ENCODE results near the gene QRFPR. TPM values are rescaled to one million over a fixed set of nuclear protein-coding genes. Genes with fewer than 3 reads are reported as not detected.

Gene QRFPR
- total RNA-seq, 1 donor from 2014 or later = 0.25 TPM

GRCh38 chr4:121340247-121340646, 40.6 kb downstream of the QRFPR start:
- no peak for DNase-seq
- no peak overlapping the region for H3K27ac ChIP-seq (replicated peaks)
- H3K9me3 ChIP-seq (replicated peaks) = no peaks in the 10 kb centered on the region
- H3K4me3 ChIP-seq = no peak overlapping the region
- intact Hi-C loops (cut with micrococcal nuclease) = no loop called here
- H3K4me1 ChIP-seq = no peaks in the 10 kb centered on the region
- no peaks in the 10 kb centered on the region for H3K27me3 ChIP-seq (ENCODE audit: low read depth)
- no peak for TF ChIP-seq CTCF (IDR thresholded peaks at IDR 0.05; ENCODE audit: borderline replicate concordance)
- no peaks in the 10 kb centered on the region for H3K36me3 ChIP-seq

GRCh38 chr4:121339824-121340223, 41.0 kb downstream of the QRFPR start:
- no peak overlapping the region for H3K27ac ChIP-seq (replicated peaks)
- H3K9me3 ChIP-seq (replicated peaks) = no peaks in the 10 kb centered on the region
- H3K36me3 ChIP-seq = no peaks in the 10 kb centered on the region
- H3K27me3 ChIP-seq (ENCODE audit: low read depth) = no peaks in the 10 kb centered on the region
- H3K4me1 ChIP-seq = no peaks in the 10 kb centered on the region
- no peak for DNase-seq
- no peak for TF ChIP-seq CTCF (IDR thresholded peaks at IDR 0.05; ENCODE audit: borderline replicate concordance)
- H3K4me3 ChIP-seq = no peak overlapping the region
- intact Hi-C loops (cut with micrococcal nuclease) = no loop called here

GRCh38 chr4:121339307-121339706, 41.5 kb downstream of the QRFPR start:
- H3K27me3 ChIP-seq (ENCODE audit: low read depth) = no peaks in the 10 kb centered on the region
- H3K4me1 ChIP-seq = no peaks in the 10 kb centered on the region
- H3K9me3 ChIP-seq (replicated peaks) = no peaks in the 10 kb centered on the region
- no peak overlapping the region for H3K4me3 ChIP-seq
- TF ChIP-seq CTCF (IDR thresholded peaks at IDR 0.05; ENCODE audit: borderline replicate concordance) = no peak
- H3K36me3 ChIP-seq = no peaks in the 10 kb centered on the region
- no peak overlapping the region for H3K27ac ChIP-seq (replicated peaks)
- no peak for DNase-seq
- intact Hi-C loops (cut with micrococcal nuclease) = no loop called here

GRCh38 chr4:121338518-121338917, 42.3 kb downstream of the QRFPR start:
- H3K4me1 ChIP-seq = no peaks in the 10 kb centered on the region
- no peaks in the 10 kb centered on the region for H3K27me3 ChIP-seq (ENCODE audit: low read depth)
- no peaks in the 10 kb centered on the region for H3K36me3 ChIP-seq
- no peak for DNase-seq
- intact Hi-C loops (cut with micrococcal nuclease) = no loop called here
- no peak for TF ChIP-seq CTCF (IDR thresholded peaks at IDR 0.05; ENCODE audit: borderline replicate concordance)
- H3K9me3 ChIP-seq (replicated peaks) = no peaks in the 10 kb centered on the region
- no peak overlapping the region for H3K4me3 ChIP-seq
- no peak overlapping the region for H3K27ac ChIP-seq (replicated peaks)

GRCh38 chr4:121336706-121337105, 44.1 kb downstream of the QRFPR start:
- no peak for TF ChIP-seq CTCF (IDR thresholded peaks at IDR 0.05; ENCODE audit: borderline replicate concordance)
- H3K9me3 ChIP-seq (replicated peaks) = no peaks in the 10 kb centered on the region
- H3K27ac ChIP-seq (replicated peaks) = no peak overlapping the region
- H3K4me1 ChIP-seq = no peaks in the 10 kb centered on the region
- no peak for DNase-seq
- no peaks in the 10 kb centered on the region for H3K36me3 ChIP-seq
- intact Hi-C loops (cut with micrococcal nuclease) = no loop called here
- no peak overlapping the region for H3K4me3 ChIP-seq
- no peaks in the 10 kb centered on the region for H3K27me3 ChIP-seq (ENCODE audit: low read depth)

GRCh38 chr4:121330180-121330665, 50.6 kb downstream of the QRFPR start:
- DNase-seq = no peak

More at GRCh38 chr4:121330180-121330665, 50.6 kb downstream of the QRFPR start:
- Histone ChIP-seq H3K4me3 (no peak overlapping the region), H3K4me1 (peaks cover 14% of the 10 kb centered on the region), H3K36me3 (no peaks in the 10 kb centered on the region), H3K27me3 (ENCODE audit: low read depth) (no peaks in the 10 kb centered on the region), H3K9me3 (replicated peaks) (no peaks in the 10 kb centered on the region), H3K27ac (replicated peaks) (no peak overlapping the region)
- intact Hi-C loops (cut with micrococcal nuclease) = no loop called here
- no peak for TF ChIP-seq CTCF (IDR thresholded peaks at IDR 0.05; ENCODE audit: borderline replicate concordance)

Measured in left ventricle myocardium inferior (tissue), 1 donor.